ENCODE data around the gene SUPT20HL2. TPM values are rescaled to one million over a fixed set of nuclear protein-coding genes. Genes with fewer than 3 reads are reported as not detected.

Gene SUPT20HL2
- total RNA-seq, 1 experiment from 2014 or later, result not detected

DNA sequence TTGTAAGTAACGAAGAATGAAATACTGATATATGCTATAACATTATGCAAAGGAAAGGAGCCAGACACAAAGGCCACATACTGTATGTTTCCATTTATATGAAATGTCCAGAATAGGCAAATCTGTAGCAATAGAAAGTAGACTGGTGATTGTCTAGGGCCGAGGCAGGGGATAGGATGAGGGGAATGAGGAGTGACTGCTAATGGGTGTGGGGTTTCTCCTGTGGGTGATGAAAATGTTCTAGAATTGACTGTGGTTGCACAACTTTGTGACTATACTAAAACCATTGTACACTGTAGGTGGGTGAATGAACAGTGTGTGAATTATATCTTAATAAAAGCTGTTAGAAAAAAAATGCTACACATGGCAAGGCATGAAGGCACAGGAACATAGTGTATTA lies 26.6 kb upstream of the SUPT20HL2 start:
- H3K4me3 ChIP-seq (ENCODE audit: low read length), result no peak overlapping the region
- DNase-seq (no peak), ATAC-seq (no peak)
- no peak overlapping the region for H3K9ac ChIP-seq (ENCODE audit: low read length)
- H3K27ac ChIP-seq (ENCODE audit: low read length), result no peak overlapping the region
- no peak overlapping the region for H3K4me2 ChIP-seq (ENCODE audit: low read length)
- POLR2A ChIA-PET (ENCODE audit: unreplicated experiment), result no interaction called here
- H3K27me3 ChIP-seq (ENCODE audit: low read length), result no peaks in the 10 kb centered on the region
- no peaks in the 10 kb centered on the region for H3F3A ChIP-seq (ENCODE audit: low read length, unreplicated experiment)
- CTCF ChIA-PET, result no interaction called here
- H3K79me2 ChIP-seq (ENCODE audit: low read length), result no peaks in the 10 kb centered on the region
- TF ChIP-seq, protein P1, sequence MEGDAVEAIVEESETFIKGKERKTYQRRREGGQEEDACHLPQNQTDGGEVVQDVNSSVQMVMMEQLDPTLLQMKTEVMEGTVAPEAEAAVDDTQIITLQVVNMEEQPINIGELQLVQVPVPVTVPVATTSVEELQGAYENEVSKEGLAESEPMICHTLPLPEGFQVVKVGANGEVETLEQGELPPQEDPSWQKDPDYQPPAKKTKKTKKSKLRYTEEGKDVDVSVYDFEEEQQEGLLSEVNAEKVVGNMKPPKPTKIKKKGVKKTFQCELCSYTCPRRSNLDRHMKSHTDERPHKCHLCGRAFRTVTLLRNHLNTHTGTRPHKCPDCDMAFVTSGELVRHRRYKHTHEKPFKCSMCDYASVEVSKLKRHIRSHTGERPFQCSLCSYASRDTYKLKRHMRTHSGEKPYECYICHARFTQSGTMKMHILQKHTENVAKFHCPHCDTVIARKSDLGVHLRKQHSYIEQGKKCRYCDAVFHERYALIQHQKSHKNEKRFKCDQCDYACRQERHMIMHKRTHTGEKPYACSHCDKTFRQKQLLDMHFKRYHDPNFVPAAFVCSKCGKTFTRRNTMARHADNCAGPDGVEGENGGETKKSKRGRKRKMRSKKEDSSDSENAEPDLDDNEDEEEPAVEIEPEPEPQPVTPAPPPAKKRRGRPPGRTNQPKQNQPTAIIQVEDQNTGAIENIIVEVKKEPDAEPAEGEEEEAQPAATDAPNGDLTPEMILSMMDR (conservative IDR thresholded peaks at IDR 0.05; ENCODE audit: low read depth, low read length), result no peak
- TF ChIP-seq EZH2phosphoT487 (IDR thresholded peaks at IDR 0.05; ENCODE audit: borderline replicate concordance, low read length) (no peak), EZH2 (IDR thresholded peaks at IDR 0.05; ENCODE audit: low read length, unreplicated experiment) (no peak)
- no peaks in the 10 kb centered on the region for H3K36me3 ChIP-seq (ENCODE audit: low read depth, low read length)
- no peaks in the 10 kb centered on the region for H3K9me2 ChIP-seq (replicated peaks; ENCODE audit: low read length)
- H4K20me1 ChIP-seq (ENCODE audit: low read length), result no peaks in the 10 kb centered on the region
- BruUV-seq (replicated peaks), result no TSS peak
- intact Hi-C loops (cut with micrococcal nuclease), result loop anchor here (10.0 kb wide), 1 partner anchor 76 kb away; no protein-coding TSS in a partner anchor
- 0 out of 2 replicates have a peak, but pooled peaks cover 7% of the 10 kb centered on the region for H3K4me1 ChIP-seq (ENCODE audit: insufficient read depth, low read length)
- no peaks in the 10 kb centered on the region for H3K9me3 ChIP-seq (ENCODE audit: low read length)
- H2AFZ ChIP-seq (ENCODE audit: low read length), result no peak overlapping the region

DNA sequence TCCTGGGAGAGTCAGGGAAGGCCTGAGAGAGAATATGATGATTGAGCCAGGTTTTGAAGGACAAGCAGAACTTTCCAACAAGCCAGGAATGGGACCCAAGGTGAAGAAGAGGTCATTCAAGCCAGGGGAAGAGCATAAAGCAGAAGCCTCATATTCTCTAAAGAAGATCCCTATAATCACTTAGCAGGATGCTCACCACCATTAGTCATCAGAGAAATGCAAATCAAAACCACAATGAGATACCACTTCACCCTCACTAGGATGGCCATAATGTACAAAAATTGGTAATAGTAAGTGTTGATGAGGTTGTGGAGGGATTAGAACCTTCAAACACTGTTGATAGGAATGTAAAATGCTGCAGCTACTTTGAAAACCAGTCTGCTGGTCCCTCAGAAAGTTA lies 26.0 kb upstream of the SUPT20HL2 start:
- Histone ChIP-seq H3K9ac (ENCODE audit: low read length) (no peak overlapping the region), H3K9me2 (replicated peaks; ENCODE audit: low read length) (no peaks in the 10 kb centered on the region), H3K9me3 (ENCODE audit: low read length) (no peaks in the 10 kb centered on the region), H3K27ac (ENCODE audit: low read length) (no peak overlapping the region), H3K36me3 (ENCODE audit: low read depth, low read length) (no peaks in the 10 kb centered on the region), H3K4me2 (ENCODE audit: low read length) (no peak overlapping the region), H3K4me1 (ENCODE audit: insufficient read depth, low read length) (0 out of 2 replicates have a peak, but pooled peaks cover 7% of the 10 kb centered on the region), H3K4me3 (ENCODE audit: low read length) (no peak overlapping the region), H2AFZ (ENCODE audit: low read length) (no peak overlapping the region), H3K79me2 (ENCODE audit: low read length) (no peaks in the 10 kb centered on the region), H4K20me1 (ENCODE audit: low read length) (no peaks in the 10 kb centered on the region), H3K27me3 (ENCODE audit: low read length) (no peaks in the 10 kb centered on the region), H3F3A (ENCODE audit: low read length, unreplicated experiment) (no peaks in the 10 kb centered on the region)
- ChIA-PET POLR2A (ENCODE audit: unreplicated experiment) (no interaction called here), CTCF (no interaction called here)
- ATAC-seq (no peak), DNase-seq (no peak)
- no TSS peak for BruUV-seq (replicated peaks)
- intact Hi-C loops (cut with micrococcal nuclease), result loop anchor here (10.0 kb wide), 1 partner anchor 75 kb away; no protein-coding TSS in a partner anchor
- TF ChIP-seq EZH2 (IDR thresholded peaks at IDR 0.05; ENCODE audit: low read length, unreplicated experiment) (no peak), EZH2phosphoT487 (IDR thresholded peaks at IDR 0.05; ENCODE audit: borderline replicate concordance, low read length) (no peak)
- TF ChIP-seq, protein P1 (conservative IDR thresholded peaks at IDR 0.05; ENCODE audit: low read depth, low read length), result no peak

DNA sequence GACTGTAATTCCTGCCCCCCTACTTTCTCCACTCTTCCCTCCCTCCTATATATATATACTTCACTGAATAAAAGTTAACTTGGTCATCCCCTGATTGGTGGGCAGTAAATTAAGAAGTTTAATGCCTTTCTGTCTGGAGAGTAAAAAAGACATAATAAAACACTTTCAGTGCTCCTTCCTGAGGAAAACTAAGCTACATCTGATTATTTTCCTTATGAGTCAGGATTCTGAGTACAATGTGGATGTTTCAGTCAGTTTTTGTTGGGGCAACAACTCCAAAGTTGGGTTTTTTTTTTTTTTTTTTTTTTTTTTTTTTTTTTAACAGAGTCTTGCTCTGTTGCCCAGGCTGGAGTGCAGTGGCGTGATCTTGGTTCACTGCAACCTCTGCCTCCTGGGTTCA lies 22.0 kb upstream of the SUPT20HL2 start:
- no peaks in the 10 kb centered on the region for H3F3A ChIP-seq (ENCODE audit: low read length, unreplicated experiment)

More for the DNA sequence above, 22.0 kb upstream of the SUPT20HL2 start:
- no peak for ATAC-seq
- no peak overlapping the region for H2AFZ ChIP-seq (ENCODE audit: low read length)
- H3K9ac ChIP-seq (ENCODE audit: low read length), result no peak overlapping the region
- intact Hi-C loops (cut with micrococcal nuclease), result no loop called here
- H3K9me3 ChIP-seq (ENCODE audit: low read length), result no peaks in the 10 kb centered on the region
- no TSS peak for BruUV-seq (replicated peaks)
- H3K36me3 ChIP-seq (ENCODE audit: low read depth, low read length), result no peaks in the 10 kb centered on the region
- no peak overlapping the region for H3K4me3 ChIP-seq (ENCODE audit: low read length)
- H3K79me2 ChIP-seq (ENCODE audit: low read length), result no peaks in the 10 kb centered on the region
- TF ChIP-seq, protein P1 (conservative IDR thresholded peaks at IDR 0.05; ENCODE audit: low read depth, low read length), result no peak
- TF ChIP-seq EZH2phosphoT487 (IDR thresholded peaks at IDR 0.05; ENCODE audit: borderline replicate concordance, low read length) (no peak), EZH2 (IDR thresholded peaks at IDR 0.05; ENCODE audit: low read length, unreplicated experiment) (no peak)
- H3K27ac ChIP-seq (ENCODE audit: low read length), result no peak overlapping the region
- no peaks in the 10 kb centered on the region for H3K27me3 ChIP-seq (ENCODE audit: low read length)
- H3K4me2 ChIP-seq (ENCODE audit: low read length), result no peak overlapping the region
- no peaks in the 10 kb centered on the region for H3K4me1 ChIP-seq (ENCODE audit: insufficient read depth, low read length)
- ChIA-PET POLR2A (ENCODE audit: unreplicated experiment) (no interaction called here), CTCF (no interaction called here)
- H3K9me2 ChIP-seq (replicated peaks; ENCODE audit: low read length), result no peaks in the 10 kb centered on the region
- H4K20me1 ChIP-seq (ENCODE audit: low read length), result no peaks in the 10 kb centered on the region
- no peak for DNase-seq

Measured in PC-3 (cell line).